Hippocampal formation (tissue), 2 donors: ENCODE measurements around the gene DLX5.

Source experiments
- DNase-seq, 2 donors: peaks; one replicate each; lab custom pipeline; 2025; lab: John Stamatoyannopoulos, UW

The DLX5 gene

DNA sequence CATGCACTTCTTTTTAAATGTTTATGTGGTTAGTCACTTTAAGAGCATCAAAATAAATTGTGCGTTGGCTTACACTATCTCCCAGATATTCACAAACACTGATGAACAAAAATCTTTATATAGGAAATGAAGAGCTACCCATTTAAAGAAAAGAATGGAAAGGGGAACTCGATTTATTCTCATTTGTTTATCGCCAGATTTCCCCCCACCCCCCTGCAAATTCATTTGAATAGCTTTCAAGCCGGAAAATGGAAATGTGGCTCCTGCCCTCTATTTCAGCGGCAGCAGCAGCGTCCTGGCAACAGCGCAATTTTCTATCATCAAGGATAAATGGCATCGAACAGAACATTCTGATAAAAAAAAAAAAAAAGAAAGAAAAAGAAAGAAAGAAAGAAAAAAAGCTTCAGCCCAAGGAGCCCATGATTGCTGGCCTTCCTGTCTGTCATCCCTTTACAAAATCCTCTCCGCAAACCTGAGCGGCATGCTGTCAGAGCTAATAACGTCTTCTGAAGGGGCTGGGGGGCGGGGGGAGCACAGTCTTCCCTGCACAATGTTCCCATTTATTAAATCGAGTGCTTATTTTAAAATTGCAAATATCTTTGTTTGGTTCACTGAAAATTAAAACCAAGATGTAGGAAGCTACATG, 33.0 kb downstream of the DLX5 start:
- DNase-seq = no peak

DNA sequence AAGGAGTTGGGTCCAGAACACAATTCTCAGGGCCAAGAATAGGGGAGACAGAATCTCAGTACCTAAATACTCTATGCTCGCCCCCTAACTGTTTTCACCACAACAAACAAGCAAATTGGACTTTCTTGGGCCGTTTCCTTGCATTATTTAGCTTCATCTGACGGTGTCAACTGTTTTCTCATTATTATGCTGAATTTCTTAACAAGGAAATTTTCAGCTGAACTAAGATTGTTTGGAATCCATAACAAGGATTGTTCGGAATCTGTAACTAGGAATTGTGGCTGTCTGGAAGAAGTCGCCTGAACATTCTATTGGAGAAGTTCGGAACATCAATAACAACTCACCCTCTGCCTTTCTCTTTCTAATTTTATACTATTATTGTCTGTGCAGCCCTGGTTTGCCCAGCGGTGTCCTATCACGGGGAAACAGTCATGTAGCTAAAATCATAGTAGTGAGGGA, 34.7 kb downstream of the DLX5 start:
- no peak for DNase-seq

DNA sequence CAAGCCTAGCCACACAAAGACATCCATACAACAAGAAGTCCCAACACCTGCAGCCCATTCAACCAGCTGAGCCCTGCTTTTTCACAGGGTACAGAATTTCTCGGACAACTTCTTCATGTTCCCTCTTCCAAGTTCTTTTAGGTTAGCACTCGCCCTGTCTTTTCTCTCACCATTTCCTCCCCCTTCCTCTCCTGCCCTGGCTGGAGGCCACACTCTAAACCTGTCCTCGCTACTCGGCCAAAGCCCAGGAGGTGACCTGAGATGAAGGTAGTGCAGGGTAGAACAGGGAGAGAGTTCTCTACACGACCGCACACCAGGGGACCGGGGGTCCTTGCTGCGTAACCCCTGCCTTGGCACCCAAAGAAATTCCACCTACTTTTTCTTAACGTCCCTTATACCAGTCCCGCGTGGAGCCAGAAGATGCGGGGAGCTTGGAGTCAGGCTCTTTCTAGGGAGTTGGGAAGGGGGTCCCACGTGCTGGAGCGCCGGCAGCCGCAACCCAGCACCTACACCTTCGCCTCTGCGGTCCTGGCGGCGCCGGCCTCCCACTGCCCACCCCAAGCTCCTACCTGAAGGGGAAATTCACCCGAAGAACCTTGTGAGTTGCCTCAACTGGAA, 35.3 kb downstream of the DLX5 start:
- DNase-seq = no peak

DNA sequence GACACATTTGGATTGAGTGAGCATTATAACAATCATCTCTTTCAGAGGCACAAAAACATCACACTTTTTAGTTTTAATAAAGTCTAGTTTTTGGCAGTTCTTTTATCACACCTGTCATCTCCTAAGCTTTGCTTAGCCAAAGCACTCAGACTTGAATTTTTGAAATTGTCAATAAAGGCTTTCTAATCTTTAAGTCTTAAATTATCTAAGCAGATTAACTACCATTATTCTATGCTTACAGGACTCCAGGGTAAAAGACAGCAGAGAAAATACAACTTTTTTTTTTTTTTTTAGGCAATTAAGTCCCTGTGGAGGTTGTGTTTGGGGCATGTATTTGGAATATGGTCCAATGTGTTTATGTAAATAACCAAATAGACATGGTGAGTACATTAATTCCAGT, 36.9 kb downstream of the DLX5 start:
- no peak for DNase-seq

DNA sequence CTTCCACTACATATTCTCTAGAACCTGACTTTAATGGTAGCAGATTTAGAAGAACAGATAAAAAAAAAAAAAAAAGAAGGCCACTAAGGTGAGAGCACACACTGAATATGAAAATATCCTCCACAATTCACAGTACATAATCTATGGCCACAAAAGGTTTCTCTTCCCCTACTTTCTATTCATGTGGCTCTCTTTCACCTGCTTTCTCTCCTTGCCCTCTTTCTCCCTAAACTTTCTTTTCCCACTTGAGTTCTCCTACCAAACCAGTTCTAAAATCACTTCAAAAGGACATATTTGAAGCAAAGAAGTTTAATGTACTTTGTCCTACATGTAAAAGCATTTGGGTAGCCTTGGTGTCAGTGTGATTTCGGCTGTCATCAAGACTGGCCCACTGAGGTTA, 37.7 kb downstream of the DLX5 start:
- DNase-seq = no peak

DNA sequence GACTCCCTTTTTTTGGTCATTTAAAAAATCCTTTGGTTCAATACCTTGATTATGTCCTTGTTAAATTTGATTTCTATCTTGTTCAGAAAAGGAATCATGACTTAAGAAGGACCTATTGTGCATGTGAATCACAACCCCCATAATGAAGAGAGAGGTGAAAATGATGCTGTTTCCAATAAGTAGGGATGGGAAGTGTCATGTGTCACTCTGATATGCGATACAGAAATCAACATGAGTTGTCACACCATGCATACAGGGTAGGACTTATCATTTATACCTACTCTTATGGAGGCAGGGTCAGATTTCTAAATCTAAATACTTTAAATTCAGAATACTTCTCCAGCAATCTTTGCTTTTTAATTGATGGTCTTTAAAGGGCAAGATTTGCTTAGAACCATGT, 38.6 kb downstream of the DLX5 start:
- no peak for DNase-seq

DNA sequence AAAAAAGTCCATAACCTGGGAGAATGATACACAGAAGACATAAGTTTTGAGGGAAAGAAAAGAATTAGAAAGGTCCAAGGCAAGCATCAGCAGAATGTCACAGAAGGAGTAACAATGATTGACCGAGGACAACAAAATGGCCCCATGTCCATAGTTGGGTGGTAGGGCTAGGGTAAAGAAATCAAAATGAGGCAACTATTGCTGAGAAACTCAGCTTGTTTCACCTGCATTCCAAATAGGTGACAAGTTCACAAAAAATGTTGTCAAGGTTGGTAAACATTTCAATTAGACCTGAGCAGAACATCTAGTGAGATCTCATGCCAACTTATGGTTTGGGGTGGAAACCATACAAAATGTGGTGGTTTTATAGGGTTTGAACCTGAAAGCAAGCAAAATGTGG, 42.0 kb downstream of the DLX5 start:
- no peak for DNase-seq

DNA sequence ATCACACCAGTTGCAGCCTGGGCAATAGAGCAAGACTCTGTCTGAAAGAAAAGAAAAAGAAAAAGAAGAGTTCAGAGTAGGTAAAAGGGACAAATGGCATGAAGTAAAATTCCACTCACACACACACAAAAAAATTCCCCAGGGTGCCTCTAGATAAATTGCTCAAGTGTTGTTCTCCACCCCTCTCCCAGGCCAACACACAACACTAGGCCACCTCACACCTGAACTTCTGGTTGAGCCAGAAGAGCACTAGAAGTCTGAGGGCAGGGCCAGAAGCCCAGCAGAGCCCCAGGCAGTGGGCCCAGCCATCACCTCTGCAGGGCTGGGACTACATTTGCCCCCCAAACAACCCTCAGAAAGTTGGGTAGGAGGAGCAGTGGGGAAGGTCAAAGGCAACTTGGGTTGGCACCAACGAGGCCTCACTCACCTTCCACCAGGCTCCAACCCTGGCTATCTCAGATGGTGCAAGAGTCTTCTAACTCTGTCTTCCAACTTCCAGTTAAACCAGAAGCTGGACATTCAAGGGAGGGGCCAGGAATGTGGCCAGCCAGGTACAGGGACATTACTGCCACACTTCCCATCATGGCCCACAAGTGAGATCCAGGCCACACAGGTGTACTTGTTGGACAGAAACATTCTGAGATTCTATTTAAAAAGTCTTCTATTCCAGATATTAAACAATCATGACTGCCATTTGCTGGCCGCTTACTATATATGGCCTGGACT, 44.9 kb downstream of the DLX5 start:
- no peak for DNase-seq

DNA sequence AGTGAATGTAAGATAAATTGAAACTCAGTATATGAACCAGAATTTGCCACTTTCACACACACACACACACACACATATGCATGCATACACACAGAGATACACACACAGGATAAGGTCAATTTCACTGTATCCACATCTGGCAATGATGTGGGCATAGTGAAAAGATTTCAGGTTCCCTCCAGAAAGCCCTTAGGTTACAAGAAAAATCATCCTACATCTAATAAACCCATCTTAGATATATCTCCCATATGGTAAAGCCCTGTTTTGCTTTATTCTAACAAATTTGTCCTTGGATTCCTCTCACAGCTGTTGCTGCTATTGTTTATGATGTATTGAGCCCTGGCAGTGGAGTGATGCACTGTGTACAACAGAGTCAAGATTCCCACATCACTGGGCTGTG, 47.2 kb downstream of the DLX5 start:
- no peak for DNase-seq

DNA sequence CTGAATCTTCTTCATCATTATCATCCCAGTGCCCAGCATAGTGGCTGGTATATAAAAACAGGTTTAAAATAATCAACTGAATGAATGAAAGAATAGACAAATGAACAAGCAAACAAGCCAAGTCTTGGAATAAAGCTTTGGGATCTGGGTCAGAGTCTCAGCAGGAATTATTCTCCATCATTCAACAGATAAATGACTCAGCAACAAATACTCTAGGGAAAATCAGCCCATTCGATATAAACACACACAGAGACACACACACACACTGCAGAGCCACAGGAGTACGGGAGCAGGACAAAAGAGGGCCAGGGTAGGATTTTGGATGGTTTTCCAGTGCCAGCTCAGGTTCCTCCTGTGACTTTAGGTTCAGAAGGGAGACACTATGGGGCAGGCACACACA, 48.5 kb downstream of the DLX5 start:
- no peak for DNase-seq

DNA sequence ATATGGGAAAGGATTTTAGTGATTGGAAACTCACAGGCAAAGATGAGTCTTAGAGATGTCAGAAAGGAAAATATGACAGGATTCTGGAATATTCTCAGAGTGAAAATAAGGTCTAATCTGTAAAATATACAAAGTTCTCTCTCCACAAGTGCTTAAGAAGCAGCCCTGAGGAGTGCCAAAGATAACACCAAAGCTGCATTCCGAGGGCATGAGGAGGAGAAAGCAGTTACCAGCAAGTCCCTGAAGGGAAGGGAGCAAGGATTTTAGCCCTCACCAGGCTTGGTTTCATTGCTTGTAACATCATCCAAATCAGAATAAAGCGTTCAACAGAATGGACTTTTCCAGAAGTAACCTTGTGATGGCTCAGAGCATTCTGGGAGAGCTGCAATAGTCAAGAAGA, 50.6 kb downstream of the DLX5 start:
- no peak for DNase-seq

DNA sequence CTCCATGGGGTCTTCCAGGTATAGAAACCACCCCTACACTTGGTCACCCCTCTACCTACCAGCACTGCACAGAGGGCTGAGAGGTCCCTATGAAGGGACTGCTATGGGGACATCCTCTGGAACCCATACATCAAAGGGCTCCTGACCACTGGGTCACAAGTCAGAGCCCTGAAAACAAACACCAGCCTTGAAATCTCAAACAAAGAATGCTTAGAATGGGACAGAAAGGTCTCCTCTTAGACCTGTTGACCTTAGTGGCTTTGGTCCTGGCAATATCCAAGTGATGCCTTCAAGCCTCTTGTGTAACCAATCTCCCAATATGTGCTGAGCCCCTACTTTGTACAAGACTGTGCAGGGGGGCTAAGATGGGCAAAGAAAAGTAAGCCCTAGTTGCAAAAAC, 53.9 kb downstream of the DLX5 start:
- no peak for DNase-seq
